ENCODE measurements around the gene DRC3. TPM values are rescaled to one million over a fixed set of nuclear protein-coding genes. Genes with fewer than 3 reads are reported as not detected.

The DRC3 gene, protein sequence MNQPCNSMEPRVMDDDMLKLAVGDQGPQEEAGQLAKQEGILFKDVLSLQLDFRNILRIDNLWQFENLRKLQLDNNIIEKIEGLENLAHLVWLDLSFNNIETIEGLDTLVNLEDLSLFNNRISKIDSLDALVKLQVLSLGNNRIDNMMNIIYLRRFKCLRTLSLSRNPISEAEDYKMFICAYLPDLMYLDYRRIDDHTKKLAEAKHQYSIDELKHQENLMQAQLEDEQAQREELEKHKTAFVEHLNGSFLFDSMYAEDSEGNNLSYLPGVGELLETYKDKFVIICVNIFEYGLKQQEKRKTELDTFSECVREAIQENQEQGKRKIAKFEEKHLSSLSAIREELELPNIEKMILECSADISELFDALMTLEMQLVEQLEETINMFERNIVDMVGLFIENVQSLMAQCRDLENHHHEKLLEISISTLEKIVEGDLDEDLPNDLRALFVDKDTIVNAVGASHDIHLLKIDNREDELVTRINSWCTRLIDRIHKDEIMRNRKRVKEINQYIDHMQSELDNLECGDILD
- total RNA-seq, result 3.3 TPM
- long read RNA-seq, partial matches to known transcripts, result 1 of 15 reads
- long read RNA-seq, other reads (novel, unspliced or antisense), result 14 of 15 reads

DNA sequence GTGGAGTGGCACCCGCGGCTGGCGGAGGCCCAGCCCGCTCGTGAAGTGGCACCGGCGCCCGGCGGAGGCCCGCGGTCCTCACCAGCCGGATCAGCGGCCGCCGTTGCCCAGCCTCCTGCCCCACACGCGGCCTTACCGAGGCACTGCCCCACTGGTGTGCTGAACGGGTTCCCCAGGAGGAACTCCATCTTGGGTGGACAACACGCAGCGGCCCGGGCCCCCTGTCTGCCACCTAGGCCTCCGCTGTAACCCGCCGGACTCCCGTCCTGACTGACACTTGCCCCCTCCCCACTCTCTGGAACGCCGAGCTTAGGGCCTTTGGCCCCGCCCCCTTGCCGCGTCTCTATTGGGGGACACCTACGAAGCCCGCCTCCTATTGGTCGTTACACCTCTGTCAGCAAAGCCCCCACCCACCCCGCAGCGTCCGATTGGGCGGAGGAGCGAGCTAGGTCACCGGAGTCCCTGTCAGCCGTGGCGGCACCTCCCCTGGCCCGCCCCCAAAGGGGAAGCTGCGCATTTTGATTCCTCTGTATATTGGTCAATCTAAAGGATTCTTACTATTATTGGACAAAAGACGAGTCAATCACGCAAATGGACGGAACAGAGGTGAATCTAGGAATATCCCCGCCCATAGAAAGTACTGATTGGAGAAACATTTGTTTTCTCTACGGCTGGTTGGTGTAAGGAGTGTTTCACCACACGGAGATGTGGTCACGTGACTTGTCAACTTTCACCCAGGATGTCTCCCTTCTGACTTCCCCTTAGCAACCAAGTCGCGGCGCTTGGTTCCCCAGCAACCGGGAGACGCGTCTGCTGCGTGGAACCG is at the start of gene DRC3, which contains the start of gene TOM1L2:
DRC3 (plus strand) TSS at position 737 of the 826 bp plus-strand sequence. CDS start 4,737 bp downstream, outside the sequence.
TOM1L2 (minus strand) TSS at position 275 of the 826 bp plus-strand sequence; CDS start at position 188, 87 bp downstream.
- Histone ChIP-seq H3K4me1 (peaks cover 27% of the 10 kb centered on the region), H3K9me3 (no peaks in the 10 kb centered on the region), H3K36me3 (no peaks in the 10 kb centered on the region), H3K27ac (peak within 1 kb of the TSS; percentile 90), H3K4me3 (peak within 1 kb of the TSS; percentile 80), H3K27me3 (no peaks in the 10 kb centered on the region)
- TF ChIP-seq, protein P1, sequence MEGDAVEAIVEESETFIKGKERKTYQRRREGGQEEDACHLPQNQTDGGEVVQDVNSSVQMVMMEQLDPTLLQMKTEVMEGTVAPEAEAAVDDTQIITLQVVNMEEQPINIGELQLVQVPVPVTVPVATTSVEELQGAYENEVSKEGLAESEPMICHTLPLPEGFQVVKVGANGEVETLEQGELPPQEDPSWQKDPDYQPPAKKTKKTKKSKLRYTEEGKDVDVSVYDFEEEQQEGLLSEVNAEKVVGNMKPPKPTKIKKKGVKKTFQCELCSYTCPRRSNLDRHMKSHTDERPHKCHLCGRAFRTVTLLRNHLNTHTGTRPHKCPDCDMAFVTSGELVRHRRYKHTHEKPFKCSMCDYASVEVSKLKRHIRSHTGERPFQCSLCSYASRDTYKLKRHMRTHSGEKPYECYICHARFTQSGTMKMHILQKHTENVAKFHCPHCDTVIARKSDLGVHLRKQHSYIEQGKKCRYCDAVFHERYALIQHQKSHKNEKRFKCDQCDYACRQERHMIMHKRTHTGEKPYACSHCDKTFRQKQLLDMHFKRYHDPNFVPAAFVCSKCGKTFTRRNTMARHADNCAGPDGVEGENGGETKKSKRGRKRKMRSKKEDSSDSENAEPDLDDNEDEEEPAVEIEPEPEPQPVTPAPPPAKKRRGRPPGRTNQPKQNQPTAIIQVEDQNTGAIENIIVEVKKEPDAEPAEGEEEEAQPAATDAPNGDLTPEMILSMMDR (IDR thresholded peaks at IDR 0.05), result no peak
- intact Hi-C loops (cut with DNase I), result no loop called here
- ATAC-seq, result peak; percentile 98
- DNase-seq, result peak; percentile 100

GRCh38 chr17:17924131-17924856 is 48.4 kb upstream of the DRC3 start:
- no peak for DNase-seq
- TF ChIP-seq, protein P1 (IDR thresholded peaks at IDR 0.05), result no peak
- H3K27ac ChIP-seq, result no peak overlapping the region

DNA sequence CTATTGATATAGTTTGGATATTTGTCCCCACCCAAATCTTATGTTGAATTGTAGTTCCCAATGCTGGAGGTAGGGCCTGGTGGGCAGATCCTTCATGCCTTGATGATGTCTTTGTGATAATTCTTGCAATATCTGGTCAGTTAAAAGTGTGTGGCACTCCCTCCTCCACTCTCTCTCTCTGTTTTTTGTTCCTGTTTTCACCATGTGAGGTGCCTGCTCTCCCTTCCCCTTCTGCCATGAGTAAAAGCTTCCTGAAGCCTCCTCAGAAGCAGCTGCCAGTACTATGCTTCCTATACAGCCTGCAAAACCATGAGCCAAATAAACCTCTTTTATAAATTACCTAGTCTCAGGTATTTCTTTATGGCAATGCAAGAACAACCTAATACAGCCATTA is 47.8 kb upstream of the DRC3 start:
- intact Hi-C loops (cut with DNase I), result no loop called here
- Histone ChIP-seq H3K36me3 (no peaks in the 10 kb centered on the region), H3K27me3 (no peaks in the 10 kb centered on the region), H3K4me3 (no peak overlapping the region), H3K4me1 (peaks cover 48% of the 10 kb centered on the region), H3K9me3 (no peaks in the 10 kb centered on the region), H3K27ac (no peak overlapping the region)
- TF ChIP-seq, protein P1 (IDR thresholded peaks at IDR 0.05), result no peak
- ATAC-seq (no peak), DNase-seq (no peak)

More at GRCh38 chr17:17924131-17924856, 48.4 kb upstream of the DRC3 start:
- H3K4me1 ChIP-seq, result peaks cover 46% of the 10 kb centered on the region
- H3K36me3 ChIP-seq, result no peaks in the 10 kb centered on the region
- H3K4me3 ChIP-seq, result no peak overlapping the region
- no peak for ATAC-seq
- intact Hi-C loops (cut with DNase I), result no loop called here
- H3K9me3 ChIP-seq, result no peaks in the 10 kb centered on the region
- no peaks in the 10 kb centered on the region for H3K27me3 ChIP-seq

- no peaks in the 10 kb centered on the region for H3K36me3 ChIP-seq
- H3K27me3 ChIP-seq, result no peaks in the 10 kb centered on the region
- H3K9me3 ChIP-seq, result no peaks in the 10 kb centered on the region
- ATAC-seq (no peak), DNase-seq (no peak)
- TF ChIP-seq, protein P1 (IDR thresholded peaks at IDR 0.05), result no peak
- peaks cover 48% of the 10 kb centered on the region for H3K4me1 ChIP-seq
- H3K4me3 ChIP-seq, result no peak overlapping the region
- H3K27ac ChIP-seq, result no peak overlapping the region
- intact Hi-C loops (cut with DNase I), result no loop called here
These were observed 46.6 kb upstream of the DRC3 start for GRCh38 chr17:17926036-17926435.

Measured in upper lobe of right lung (tissue), 1 donor.